22Rv1 (cell line): ENCODE measurements around the gene ZNF892.
"Not testable (repeated sequence)": the region's sequence is repeated elsewhere in the genome, so short reads cannot be mapped to it uniquely, and the experiment has no call there.

ENCODE experiments used
- CTCF ChIP-seq: fragments of 450-650 bp; IDR thresholded peaks from 2 replicates; pipeline ENCODE4 v1.5.1; 2017; ENCODE audit warnings: mild to moderate bottlenecking
- ZFX ChIP-seq: fragments of 450-650 bp; IDR thresholded peaks from 2 replicates; pipeline ENCODE4 v1.6.1; 2017; ENCODE audit warnings: antibody characterized with exemption, borderline replicate concordance

GRCh38 chr2:95192956-95193355, 14.4 kb upstream of the ZNF892 start:
- peak; percentile 73 for TF ChIP-seq CTCF
- TF ChIP-seq ZFX = not testable (repeated sequence)
